Neural cell (in vitro differentiated cells): Measurements from ENCODE around the gene HMX1. TPM values are rescaled to one million over a fixed set of nuclear protein-coding genes. Genes with fewer than 3 reads are reported as not detected.

Experiments
- H2AFZ ChIP-seq: fragments of 200-600, 300-800 bp; sonication (generic), shearing (Covaris generic); 2 replicates; pipeline ENCODE4 v1.6.0; 2014; ENCODE audit warnings: low read depth, mild to moderate bottlenecking, antibody characterized with exemption, low read length, moderate library complexity
- H3F3A ChIP-seq: fragments of 200-600 bp; shearing (Covaris generic); 2 replicates; pipeline ENCODE4 v1.6.1; 2016; ENCODE audit warnings: mild to moderate bottlenecking, moderate library complexity, mixed read lengths, antibody characterized with exemption, low read length; ENCODE audit not compliant: insufficient read depth, poor library complexity, severe bottlenecking
- H3K27ac ChIP-seq: fragments of 200-600, 300-800 bp; sonication (generic), shearing (Covaris generic); 2 replicates; pipeline ENCODE4 v1.5.1; 2014; ENCODE audit warnings: mild to moderate bottlenecking, low read length, moderate library complexity
- H3K27me3 ChIP-seq: fragments of 300-800, 200-600 bp; sonication (generic), shearing (Covaris generic); 2 replicates; pipeline ENCODE4 v1.6.0; 2014; ENCODE audit warnings: mild to moderate bottlenecking, low read depth, low read length, moderate library complexity; ENCODE audit not compliant: insufficient read depth
- H3K36me3 ChIP-seq: fragments of 300-800, 200-600 bp; sonication (generic), shearing (Covaris generic); 2 replicates; pipeline ENCODE4 v1.5.1; 2014; ENCODE audit warnings: mild to moderate bottlenecking, antibody characterized with exemption, low read length, moderate library complexity; ENCODE audit not compliant: insufficient read depth
- H3K4me2 ChIP-seq: fragments of 300-800, 200-600 bp; sonication (generic), shearing (Covaris generic); 2 replicates; pipeline ENCODE4 v1.6.0; 2014; ENCODE audit warnings: mild to moderate bottlenecking, low read length
- H3K4me3 ChIP-seq: fragments of 300-800, 200-600 bp; sonication (generic), shearing (Covaris generic); 2 replicates; pipeline ENCODE4 v1.5.1; 2014; ENCODE audit warnings: mild to moderate bottlenecking, low read length, moderate library complexity
- H3K79me2 ChIP-seq: fragments of 200-600 bp; shearing (Covaris generic); replicated peaks from 2 replicates; pipeline ENCODE4 v1.6.0; 2014; ENCODE audit warnings: mild to moderate bottlenecking, low read length, moderate library complexity; ENCODE audit not compliant: insufficient read depth
- H3K9ac ChIP-seq: fragments of 300-800, 200-600 bp; sonication (generic), shearing (Covaris generic); 2 replicates; pipeline ENCODE4 v1.6.1; 2016; ENCODE audit warnings: mild to moderate bottlenecking, low read length, mixed read lengths
- H3K9me2 ChIP-seq: fragments of 200-600 bp; shearing (Covaris generic); 2 replicates; pipeline ENCODE4 v1.6.1; 2016; ENCODE audit warnings: mild to moderate bottlenecking, low read length, mixed read lengths; ENCODE audit not compliant: insufficient read depth
- H3K9me3 ChIP-seq: fragments of 200-600, 300-800 bp; sonication (generic), shearing (Covaris generic); 2 replicates; pipeline ENCODE4 v1.6.1; 2016; ENCODE audit warnings: mild to moderate bottlenecking, mixed run types, low read length, moderate library complexity, mixed read lengths
- H4K20me1 ChIP-seq: fragments of 200-600 bp; shearing (Covaris generic); 2 replicates; pipeline ENCODE4 v1.6.1; 2016; ENCODE audit warnings: mild to moderate bottlenecking, mixed run types; ENCODE audit not compliant: insufficient read depth
- CTCF ChIP-seq: fragments of 450-650 bp; IDR thresholded peaks from 2 replicates; pipeline ENCODE4 v1.5.1; 2014; ENCODE audit warnings: antibody characterized with exemption, mild to moderate bottlenecking, moderate library complexity; ENCODE audit not compliant: poor library complexity, severe bottlenecking
- EP300 ChIP-seq: fragments of 450-650 bp; conservative IDR thresholded peaks from 2 replicates; pipeline ENCODE4 v1.6.1; 2014; ENCODE audit warnings: antibody characterized with exemption, mild to moderate bottlenecking, moderate library complexity; ENCODE audit not compliant: poor library complexity, severe bottlenecking
- EZH2 ChIP-seq: fragments of 200-600, 300-800 bp; shearing (Covaris generic), sonication (generic); IDR thresholded peaks from 2 replicates; pipeline ENCODE4 v1.6.1; 2014; ENCODE audit warnings: antibody characterized with exemption, low read length, borderline replicate concordance, mild to moderate bottlenecking; ENCODE audit not compliant: insufficient read depth, poor library complexity, severe bottlenecking
- MXI1 ChIP-seq: fragments of 450-650 bp; conservative IDR thresholded peaks from 2 replicates; pipeline ENCODE4 v1.6.1; 2014; ENCODE audit warnings: antibody characterized with exemption, mild to moderate bottlenecking; ENCODE audit not compliant: poor library complexity, severe bottlenecking
- RAD21 ChIP-seq: fragments of 450-650 bp; conservative IDR thresholded peaks from 2 replicates; pipeline ENCODE4 v1.6.1; 2014; ENCODE audit warnings: antibody characterized with exemption, mild to moderate bottlenecking, moderate library complexity
- SMC3 ChIP-seq: fragments of 450-650 bp; conservative IDR thresholded peaks from 2 replicates; pipeline ENCODE4 v1.6.1; 2014; ENCODE audit warnings: antibody characterized with exemption, mild to moderate bottlenecking, moderate library complexity; ENCODE audit not compliant: poor library complexity
- TAF1 ChIP-seq: IDR thresholded peaks from 2 replicates; pipeline ENCODE4 v1.6.1; 2012; ENCODE audit warnings: low read depth
- polyA plus RNA-seq: library from polyadenylated mRNA; depleted of rRNA; stranded (reverse); fragments of >200 nt; gene quantifications from 2 replicates; pipeline ENCODE4 v1.2.3, GENCODE V29; 2014
- TF ChIP-seq, protein P1 (sequence below): IDR thresholded peaks from 2 replicates; pipeline ENCODE4 v1.6.1; 2012; ENCODE audit warnings: borderline replicate concordance

The HMX1 gene
- polyA plus RNA-seq, 1 donor from 2014 or later: 0.89 TPM

DNA sequence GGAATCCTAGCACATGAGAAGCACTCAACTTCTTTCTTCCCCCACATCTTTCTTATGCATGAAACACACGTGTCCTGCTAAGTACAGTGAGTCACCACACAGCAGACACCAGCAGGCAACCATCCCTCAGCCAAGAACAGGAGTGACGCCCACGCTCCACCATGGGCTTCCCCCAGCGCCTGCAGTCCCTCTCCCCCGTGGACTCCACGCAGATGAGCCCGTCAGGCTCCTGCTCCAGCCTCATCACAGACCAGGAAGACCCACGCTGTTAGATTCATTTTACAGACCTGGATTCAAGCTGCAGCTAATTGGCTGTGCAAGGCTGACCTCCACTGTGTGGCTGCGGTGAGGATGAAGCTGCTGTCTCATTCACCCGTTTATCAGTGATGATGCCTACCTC lies 16.7 kb downstream of the HMX1 start:
- Histone ChIP-seq H3K9me3 (no peaks in the 10 kb centered on the region), H4K20me1 (no peaks in the 10 kb centered on the region), H3K27me3 (peaks cover 68% of the 10 kb centered on the region), H3K9me2 (no peaks in the 10 kb centered on the region), H2AFZ (no peak overlapping the region), H3K4me2 (no peak overlapping the region), H3K79me2 (no peaks in the 10 kb centered on the region), H3K9ac (no peak overlapping the region), H3K36me3 (no peaks in the 10 kb centered on the region), H3K4me3 (no peak overlapping the region), H3F3A (no peaks in the 10 kb centered on the region), H3K27ac (no peak overlapping the region)
- TF ChIP-seq EZH2: no peak
- TF ChIP-seq CTCF: no peak
- TF ChIP-seq MXI1: no peak
- TF ChIP-seq SMC3: no peak
- TF ChIP-seq, protein P1, sequence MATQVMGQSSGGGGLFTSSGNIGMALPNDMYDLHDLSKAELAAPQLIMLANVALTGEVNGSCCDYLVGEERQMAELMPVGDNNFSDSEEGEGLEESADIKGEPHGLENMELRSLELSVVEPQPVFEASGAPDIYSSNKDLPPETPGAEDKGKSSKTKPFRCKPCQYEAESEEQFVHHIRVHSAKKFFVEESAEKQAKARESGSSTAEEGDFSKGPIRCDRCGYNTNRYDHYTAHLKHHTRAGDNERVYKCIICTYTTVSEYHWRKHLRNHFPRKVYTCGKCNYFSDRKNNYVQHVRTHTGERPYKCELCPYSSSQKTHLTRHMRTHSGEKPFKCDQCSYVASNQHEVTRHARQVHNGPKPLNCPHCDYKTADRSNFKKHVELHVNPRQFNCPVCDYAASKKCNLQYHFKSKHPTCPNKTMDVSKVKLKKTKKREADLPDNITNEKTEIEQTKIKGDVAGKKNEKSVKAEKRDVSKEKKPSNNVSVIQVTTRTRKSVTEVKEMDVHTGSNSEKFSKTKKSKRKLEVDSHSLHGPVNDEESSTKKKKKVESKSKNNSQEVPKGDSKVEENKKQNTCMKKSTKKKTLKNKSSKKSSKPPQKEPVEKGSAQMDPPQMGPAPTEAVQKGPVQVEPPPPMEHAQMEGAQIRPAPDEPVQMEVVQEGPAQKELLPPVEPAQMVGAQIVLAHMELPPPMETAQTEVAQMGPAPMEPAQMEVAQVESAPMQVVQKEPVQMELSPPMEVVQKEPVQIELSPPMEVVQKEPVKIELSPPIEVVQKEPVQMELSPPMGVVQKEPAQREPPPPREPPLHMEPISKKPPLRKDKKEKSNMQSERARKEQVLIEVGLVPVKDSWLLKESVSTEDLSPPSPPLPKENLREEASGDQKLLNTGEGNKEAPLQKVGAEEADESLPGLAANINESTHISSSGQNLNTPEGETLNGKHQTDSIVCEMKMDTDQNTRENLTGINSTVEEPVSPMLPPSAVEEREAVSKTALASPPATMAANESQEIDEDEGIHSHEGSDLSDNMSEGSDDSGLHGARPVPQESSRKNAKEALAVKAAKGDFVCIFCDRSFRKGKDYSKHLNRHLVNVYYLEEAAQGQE: no peak
- no peak for TF ChIP-seq EP300
- TF ChIP-seq TAF1: no peak
- no peak for TF ChIP-seq RAD21

GRCh38 chr4:8854016-8854415 lies 17.6 kb downstream of the HMX1 start:
- no peaks in the 10 kb centered on the region for H3F3A ChIP-seq
- no peak overlapping the region for H3K4me3 ChIP-seq
- no peaks in the 10 kb centered on the region for H3K79me2 ChIP-seq
- no peak overlapping the region for H3K9ac ChIP-seq
- H3K4me2 ChIP-seq: no peak overlapping the region
- H2AFZ ChIP-seq: no peak overlapping the region
- H3K36me3 ChIP-seq: no peaks in the 10 kb centered on the region
- no peak overlapping the region for H3K27ac ChIP-seq
- H4K20me1 ChIP-seq: no peaks in the 10 kb centered on the region
- H3K9me3 ChIP-seq: no peaks in the 10 kb centered on the region
- H3K9me2 ChIP-seq: no peaks in the 10 kb centered on the region
- TF ChIP-seq EP300 (no peak), MXI1 (no peak), CTCF (no peak), EZH2 (no peak)
- TF ChIP-seq, protein P1: no peak
- H3K27me3 ChIP-seq: peaks cover 58% of the 10 kb centered on the region
